HEK293 (cell line): ENCODE measurements around the gene OPA3.

Experiments used
- CTCF ChIP-seq: fragments of 450-650 bp; formaldehyde crosslinking; IDR thresholded peaks from 2 replicates; pipeline ENCODE4 v1.5.1; 2016; ENCODE audit warnings: missing biosample characterization, missing genetic modification characterization
- HOXC10 ChIP-seq: sonication (generic); formaldehyde crosslinking; IDR thresholded peaks from 2 replicates; pipeline ENCODE4 v1.8.1; 2023; ENCODE audit warnings: mild to moderate bottlenecking, missing genetic modification reagents
- ZBTB17 ChIP-seq: fragments of 450-650 bp; formaldehyde crosslinking; IDR thresholded peaks from 2 replicates; pipeline ENCODE4 v1.5.1; 2016; ENCODE audit warnings: missing biosample characterization, missing genetic modification characterization
- ZBTB7A ChIP-seq: fragments of 450-650 bp; formaldehyde crosslinking; IDR thresholded peaks from 2 replicates; pipeline ENCODE4 v1.5.1; 2016; ENCODE audit warnings: low read depth, missing biosample characterization, missing genetic modification characterization
- ZNF24 ChIP-seq: fragments of 450-650 bp; formaldehyde crosslinking; IDR thresholded peaks from 2 replicates; pipeline ENCODE4 v1.5.1; 2016; ENCODE audit warnings: missing biosample characterization, missing genetic modification characterization
- ZNF530 ChIP-seq: fragments of 450-650 bp; formaldehyde crosslinking; IDR thresholded peaks from 2 replicates; pipeline ENCODE4 v1.5.1; 2016; ENCODE audit warnings: low read depth, missing biosample characterization, missing genetic modification characterization
- ZNF629 ChIP-seq: fragments of 450-650 bp; formaldehyde crosslinking; IDR thresholded peaks from 2 replicates; pipeline ENCODE4 v1.5.1; 2017; ENCODE audit warnings: missing biosample characterization, missing genetic modification characterization
- ZNF658 ChIP-seq: fragments of 450-650 bp; formaldehyde crosslinking; IDR thresholded peaks from 2 replicates; pipeline ENCODE4; 2016; ENCODE audit warnings: missing biosample characterization, missing genetic modification characterization

- TF ChIP-seq CTCF (no peak), ZNF530 (tag by site-specific recombination) (no peak), ZNF629 (tag by site-specific recombination) (no peak), HOXC10 (CRISPR knock-in tag) (no peak), ZBTB7A (tag by site-specific recombination) (no peak), ZNF24 (tag by site-specific recombination) (no peak), ZNF658 (tag by site-specific recombination) (no peak), ZBTB17 (tag by site-specific recombination) (no peak)
Observed at GRCh38 chr19:45489216-45489855, 95.3 kb downstream of the OPA3 start.
